ENCODE data around the gene IRX4.

DNA sequence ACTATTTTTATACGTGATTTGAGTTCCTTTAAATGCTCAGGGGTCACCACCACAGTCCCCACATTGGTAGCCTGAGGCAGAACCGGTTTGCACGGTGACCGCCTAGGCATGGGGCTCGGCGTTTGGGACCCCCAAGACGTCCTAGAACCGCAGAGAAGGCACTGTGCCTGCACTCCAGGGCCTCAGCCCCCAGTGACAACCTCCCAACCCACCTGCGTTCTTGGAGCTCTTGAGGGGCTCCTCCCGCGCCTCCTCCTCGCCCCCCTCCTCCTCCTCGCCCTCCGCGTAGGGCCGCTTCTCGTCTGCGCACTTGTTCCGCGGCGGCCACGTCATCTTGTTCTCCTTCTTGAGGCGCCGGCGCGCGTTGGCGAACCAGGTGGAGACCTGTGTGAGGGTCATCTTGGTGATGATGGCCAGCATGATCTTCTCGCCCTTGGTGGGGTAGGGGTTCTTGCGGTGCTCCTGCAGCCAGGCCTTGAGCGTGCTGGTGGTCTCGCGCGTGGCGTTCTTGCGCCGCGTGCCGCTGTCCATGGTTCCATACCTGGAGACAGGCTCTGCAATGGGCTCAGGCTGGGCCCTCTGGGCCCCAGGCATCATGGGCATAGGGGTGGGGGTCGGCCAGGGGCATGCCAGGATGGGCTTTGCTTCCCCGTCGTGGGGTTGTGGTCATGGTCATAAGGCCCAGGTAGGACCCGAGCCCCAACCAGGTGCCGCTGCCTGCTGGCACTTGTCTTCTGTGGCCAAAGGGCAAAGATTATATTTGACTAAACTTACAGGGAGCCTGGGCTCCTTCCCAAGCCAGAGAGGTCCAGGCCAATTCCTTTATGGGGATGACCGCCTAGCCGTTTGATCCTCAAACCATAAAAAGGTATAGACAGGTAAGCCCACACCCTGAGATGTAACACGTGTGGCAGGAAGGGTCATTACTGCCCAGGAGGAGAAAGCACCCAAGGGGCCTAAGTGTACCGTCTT lies 3.1 kb downstream of the IRX4 start:
- TF ChIP-seq CTCF (IDR thresholded peaks at IDR 0.05; ENCODE audit: low read length) = no peak
- no peak for TF ChIP-seq EZH2 (optimal IDR thresholded peaks at IDR 0.05; ENCODE audit: low read depth, low read length)
- no peak for TF ChIP-seq EZH2phosphoT487 (IDR thresholded peaks at IDR 0.05; ENCODE audit: low read length)

All from MM.1S (cell line).